SJSA1 (cell line): Measurements from ENCODE around the gene CELF5. TPM values are rescaled to one million over a fixed set of nuclear protein-coding genes. Genes with fewer than 3 reads are reported as not detected.
"Not testable (repeated sequence)": the region's sequence is repeated elsewhere in the genome, so short reads cannot be mapped to it uniquely, and the experiment has no call there.

Experiments
- DNase-seq, 2 experiments: peaks; one replicate each; pipeline ENCODE4 v3.0.0-alpha.2; 2015 to 2020; ENCODE audit warnings: low spot score in 2 of 2, low read depth in 1 of 2
- H3K27ac ChIP-seq: fragments of 250-450 bp; sonication (Bioruptor Pico); 2 replicates; pipeline ENCODE4 v1.5.1; 2020; ENCODE audit warnings: mild to moderate bottlenecking, moderate library complexity
- H3K27me3 ChIP-seq: fragments of 250-450 bp; sonication (Bioruptor Pico); replicated peaks from 2 replicates; pipeline ENCODE4 v1.5.1; 2020; ENCODE audit warnings: mild to moderate bottlenecking, moderate library complexity
- H3K36me3 ChIP-seq: fragments of 250-450 bp; sonication (Bioruptor Pico); 2 replicates; pipeline ENCODE4 v1.5.1; 2020; ENCODE audit warnings: mild to moderate bottlenecking
- H3K4me1 ChIP-seq: fragments of 250-450 bp; sonication (Bioruptor Pico); replicated peaks from 2 replicates; pipeline ENCODE4 v1.6.1; 2021; ENCODE audit warnings: mild to moderate bottlenecking
- H3K4me3 ChIP-seq: fragments of 250-450 bp; sonication (Bioruptor Pico); 2 replicates; pipeline ENCODE4 v1.5.1; 2020; ENCODE audit warnings: mild to moderate bottlenecking
- H3K9me3 ChIP-seq: fragments of 250-450 bp; sonication (Bioruptor Pico); replicated peaks from 2 replicates; pipeline ENCODE4 v1.5.1; 2020; ENCODE audit warnings: mild to moderate bottlenecking
- total RNA-seq: library from RNA; depleted of rRNA; stranded (reverse); fragments of >200 nt; shearing (Covaris generic); gene quantifications from 2 replicates; pipeline ENCODE4 v1.2.3, GENCODE V29; 2014

The CELF5 gene
- total RNA-seq, 1 experiment from 2014 or later: not detected

DNA sequence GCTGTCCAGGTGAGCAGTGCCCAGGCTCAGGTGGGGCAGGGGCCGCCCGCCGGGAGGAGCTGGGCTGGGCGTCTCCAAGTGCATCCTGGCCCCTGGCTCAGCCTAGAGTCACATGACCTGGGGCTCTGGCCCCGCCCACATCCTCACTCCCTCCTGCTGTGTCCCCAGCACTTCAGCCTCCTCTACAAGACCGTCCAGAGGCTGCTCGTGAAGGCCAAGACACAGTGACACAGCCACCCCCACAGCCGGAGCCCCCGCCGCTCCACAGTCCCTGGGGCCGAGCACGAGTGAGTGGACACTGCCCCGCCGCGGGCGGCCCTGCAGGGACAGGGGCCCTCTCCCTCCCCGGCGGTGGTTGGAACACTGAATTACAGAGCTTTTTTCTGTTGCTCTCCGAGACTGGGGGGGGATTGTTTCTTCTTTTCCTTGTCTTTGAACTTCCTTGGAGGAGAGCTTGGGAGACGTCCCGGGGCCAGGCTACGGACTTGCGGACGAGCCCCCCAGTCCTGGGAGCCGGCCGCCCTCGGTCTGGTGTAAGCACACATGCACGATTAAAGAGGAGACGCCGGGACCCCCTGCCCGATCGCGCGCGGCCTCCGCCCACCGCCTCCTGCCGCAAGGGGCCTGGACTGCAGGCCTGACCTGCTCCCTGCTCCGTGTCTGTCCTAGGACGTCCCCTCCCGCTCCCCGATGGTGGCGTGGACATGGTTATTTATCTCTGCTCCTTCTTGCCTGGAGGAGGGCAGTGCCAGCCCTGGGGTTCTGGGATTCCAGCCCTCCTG, 16.8 kb upstream of the CELF5 start:
- no peak for DNase-seq
- Histone ChIP-seq H3K36me3 (peaks cover 68% of the 10 kb centered on the region), H3K27me3 (no peaks in the 10 kb centered on the region), H3K9me3 (no peaks in the 10 kb centered on the region), H3K27ac (no peak overlapping the region), H3K4me3 (no peak overlapping the region), H3K4me1 (no peaks in the 10 kb centered on the region)

DNA sequence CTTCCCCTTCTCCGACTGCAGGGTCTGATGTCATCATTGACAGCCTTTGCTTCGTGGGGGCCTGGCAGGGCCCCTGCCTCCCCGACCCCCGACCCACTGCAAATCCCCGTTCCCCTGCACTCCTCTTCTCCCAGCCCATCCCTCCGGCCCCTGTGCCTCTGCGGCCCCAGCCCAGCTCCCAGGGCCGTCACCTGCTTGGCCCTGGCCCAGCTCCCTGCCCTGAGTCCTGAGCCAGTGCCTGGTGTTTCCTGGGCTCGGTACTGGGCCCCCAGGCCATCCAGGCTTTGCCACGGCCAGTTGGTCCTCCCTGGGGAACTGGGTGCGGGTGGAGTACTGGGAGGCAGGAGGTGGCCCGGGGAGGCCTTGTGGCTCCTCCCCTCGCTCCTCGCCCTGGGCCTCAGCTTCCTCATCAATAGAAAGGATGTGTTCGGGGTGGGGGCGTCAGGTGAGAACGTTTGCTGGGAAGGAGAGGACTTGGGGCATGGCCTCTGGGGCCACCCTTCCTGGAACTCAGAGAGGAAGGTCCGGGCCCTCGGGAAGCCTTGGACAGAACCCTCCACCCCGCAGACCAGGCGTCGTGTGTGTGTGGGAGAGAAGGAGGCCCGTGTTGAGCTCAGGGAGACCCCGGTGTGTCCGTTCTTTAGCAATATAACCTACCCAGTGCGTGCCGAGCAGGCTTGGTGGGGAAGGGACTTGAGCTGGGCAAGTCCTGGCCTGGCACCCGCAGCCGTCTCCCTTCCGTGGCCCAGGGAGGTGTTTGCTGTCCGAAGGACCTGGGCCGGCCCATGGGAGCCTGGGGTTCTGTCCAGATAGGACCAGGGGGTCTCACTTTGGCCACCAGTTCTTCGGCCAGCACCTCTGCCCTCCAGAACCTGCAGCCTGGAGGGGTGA, 15.9 kb upstream of the CELF5 start:
- H3K4me1 ChIP-seq: no peaks in the 10 kb centered on the region
- H3K27me3 ChIP-seq: no peaks in the 10 kb centered on the region
- H3K4me3 ChIP-seq: no peak overlapping the region
- peaks cover 59% of the 10 kb centered on the region for H3K36me3 ChIP-seq
- H3K27ac ChIP-seq: no peak overlapping the region
- DNase-seq: no peak
- no peaks in the 10 kb centered on the region for H3K9me3 ChIP-seq

DNA sequence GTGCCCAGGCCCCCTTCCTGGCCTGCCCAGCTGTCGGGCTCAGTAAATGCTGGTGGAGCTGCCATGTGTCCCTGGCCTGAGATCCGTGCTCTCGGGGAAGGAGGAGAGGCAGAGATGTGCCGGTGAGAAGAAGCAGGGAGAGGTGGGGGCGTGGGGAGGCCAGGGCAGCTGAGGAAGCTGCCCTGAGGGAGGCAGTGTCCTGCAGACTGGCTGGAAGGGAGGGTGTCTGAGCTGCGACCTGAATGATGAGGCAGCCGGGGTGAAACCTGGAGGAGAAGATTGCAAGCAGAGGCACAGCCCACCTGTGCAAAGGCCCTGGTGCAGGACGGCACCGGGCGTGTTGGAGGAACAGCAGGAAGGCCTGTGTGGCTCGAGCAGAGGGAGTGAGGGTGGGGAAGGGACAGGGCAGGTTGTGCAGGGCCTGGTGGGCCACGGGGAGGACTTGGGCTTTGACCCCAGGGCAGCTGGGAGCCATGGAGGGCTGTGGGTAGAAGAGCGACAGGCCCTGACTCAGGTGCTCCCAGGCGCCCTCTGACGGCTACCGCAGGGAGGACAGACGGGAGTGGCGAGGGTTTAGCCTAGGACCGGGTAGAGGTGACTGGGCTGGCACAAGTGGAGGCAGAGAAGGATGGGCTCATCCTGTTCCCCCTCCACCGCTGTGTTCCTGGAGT, 14.0 kb upstream of the CELF5 start:
- H3K4me1 ChIP-seq: peaks cover 10% of the 10 kb centered on the region
- H3K4me3 ChIP-seq: no peak overlapping the region
- no peak overlapping the region for H3K27ac ChIP-seq
- H3K36me3 ChIP-seq: peaks cover 51% of the 10 kb centered on the region
- H3K9me3 ChIP-seq: peaks cover 3% of the 10 kb centered on the region; the same call in 1 of the 2 replicates
- no peaks in the 10 kb centered on the region for H3K27me3 ChIP-seq
- peak; percentile 46 to 72 for DNase-seq

DNA sequence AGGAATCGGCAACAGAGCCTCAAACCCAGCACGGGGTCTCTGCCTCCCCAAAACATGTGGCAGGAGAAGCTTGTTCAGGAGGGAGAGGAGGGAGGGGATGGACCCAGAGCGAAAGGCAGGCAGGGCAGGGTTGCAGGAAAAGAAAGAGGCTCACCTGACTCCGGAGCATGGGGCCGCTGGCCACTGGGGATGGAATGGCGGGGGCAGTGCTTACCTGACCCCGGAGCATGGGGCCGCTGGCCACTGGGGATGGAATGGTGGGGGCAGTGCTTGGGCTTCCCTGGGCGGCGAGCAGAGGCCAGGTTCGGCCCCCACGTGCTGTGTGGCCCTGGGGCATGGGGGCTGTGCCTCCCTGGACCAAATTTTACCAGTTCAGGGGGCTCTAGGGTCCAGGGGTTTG, 13.3 kb upstream of the CELF5 start:
- no peak for DNase-seq
- Histone ChIP-seq H3K9me3 (peaks cover 3% of the 10 kb centered on the region; the same call in 1 of the 2 replicates), H3K27me3 (no peaks in the 10 kb centered on the region), H3K4me3 (no peak overlapping the region), H3K36me3 (peaks cover 55% of the 10 kb centered on the region), H3K27ac (no peak overlapping the region), H3K4me1 (peaks cover 12% of the 10 kb centered on the region)

DNA sequence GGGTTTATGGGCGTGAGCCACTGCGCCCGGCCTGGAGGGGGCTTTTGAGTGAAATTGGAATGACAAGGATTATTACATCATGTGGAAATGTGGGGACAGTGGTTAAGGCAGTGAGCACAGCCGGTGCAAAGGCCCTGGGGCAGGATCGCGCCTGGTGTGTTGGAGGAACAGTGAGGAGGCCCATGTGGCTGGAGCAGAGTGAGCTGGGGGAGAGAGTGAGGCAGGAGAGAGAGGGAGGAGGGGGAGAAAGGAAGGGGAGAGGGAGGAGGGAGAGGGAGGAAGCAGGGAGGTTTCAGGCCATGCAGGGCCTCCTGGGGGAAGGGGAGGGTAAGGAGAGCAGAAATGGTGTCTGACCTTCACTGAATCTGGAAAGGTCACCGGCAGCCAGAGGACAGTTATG, 11.3 kb upstream of the CELF5 start:
- H3K9me3 ChIP-seq: peaks cover 3% of the 10 kb centered on the region; the same call in 1 of the 2 replicates
- no peak overlapping the region for H3K27ac ChIP-seq
- peaks cover 43% of the 10 kb centered on the region for H3K36me3 ChIP-seq
- H3K4me3 ChIP-seq: no peak overlapping the region
- H3K4me1 ChIP-seq: peaks cover 12% of the 10 kb centered on the region
- no peaks in the 10 kb centered on the region for H3K27me3 ChIP-seq
- no peak for DNase-seq

DNA sequence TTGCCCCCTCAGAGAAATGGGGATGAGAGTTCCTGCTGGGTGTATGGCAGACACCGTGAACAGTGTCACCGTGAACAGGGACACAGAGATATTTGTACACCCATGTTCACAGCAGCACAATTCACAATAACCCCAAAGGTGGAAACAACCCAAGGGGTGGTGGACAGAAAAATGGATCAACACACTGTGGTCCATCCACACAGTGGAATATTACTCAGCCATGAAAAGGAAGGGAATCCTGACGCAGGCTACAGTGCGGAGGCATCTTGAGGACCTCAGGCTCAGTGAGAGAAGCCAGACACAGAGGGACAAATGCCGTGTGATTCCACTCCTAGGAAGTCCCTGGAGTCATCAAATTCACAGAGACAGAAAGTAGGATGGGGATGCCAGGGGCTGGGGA, 7.6 kb upstream of the CELF5 start:
- H3K27ac ChIP-seq: no peak overlapping the region
- no peaks in the 10 kb centered on the region for H3K27me3 ChIP-seq
- no peak overlapping the region for H3K4me3 ChIP-seq
- H3K4me1 ChIP-seq: peaks cover 12% of the 10 kb centered on the region
- DNase-seq: no peak
- peaks cover 3% of the 10 kb centered on the region; the same call in 1 of the 2 replicates for H3K9me3 ChIP-seq
- peaks cover 25% of the 10 kb centered on the region for H3K36me3 ChIP-seq

DNA sequence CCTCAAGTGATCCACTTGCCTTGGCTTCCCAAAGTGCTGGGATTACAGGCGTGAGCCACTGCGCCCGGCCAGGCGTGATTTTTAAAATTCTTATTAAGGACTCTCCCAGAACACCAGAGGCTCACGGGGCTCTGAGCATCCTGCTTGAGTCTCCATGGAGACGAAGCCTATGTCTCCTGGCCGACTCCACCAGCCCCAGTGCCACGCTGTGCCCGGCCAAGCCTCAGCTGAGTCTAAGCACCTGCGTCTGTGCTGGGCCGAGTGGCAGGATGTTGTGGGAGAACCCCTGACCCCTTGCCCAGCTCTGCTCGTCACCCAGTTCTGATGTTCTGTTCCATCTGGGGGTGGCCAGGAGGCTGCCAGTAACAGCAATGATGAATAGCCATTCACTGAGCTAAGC, 3.9 kb upstream of the CELF5 start:
- Histone ChIP-seq H3K9me3 (no peaks in the 10 kb centered on the region), H3K4me3 (no peak overlapping the region), H3K27ac (no peak overlapping the region), H3K27me3 (peaks cover 4% of the 10 kb centered on the region; the same call in 1 of the 2 replicates), H3K4me1 (peaks cover 1% of the 10 kb centered on the region), H3K36me3 (peaks cover 13% of the 10 kb centered on the region)
- no peak for DNase-seq

DNA sequence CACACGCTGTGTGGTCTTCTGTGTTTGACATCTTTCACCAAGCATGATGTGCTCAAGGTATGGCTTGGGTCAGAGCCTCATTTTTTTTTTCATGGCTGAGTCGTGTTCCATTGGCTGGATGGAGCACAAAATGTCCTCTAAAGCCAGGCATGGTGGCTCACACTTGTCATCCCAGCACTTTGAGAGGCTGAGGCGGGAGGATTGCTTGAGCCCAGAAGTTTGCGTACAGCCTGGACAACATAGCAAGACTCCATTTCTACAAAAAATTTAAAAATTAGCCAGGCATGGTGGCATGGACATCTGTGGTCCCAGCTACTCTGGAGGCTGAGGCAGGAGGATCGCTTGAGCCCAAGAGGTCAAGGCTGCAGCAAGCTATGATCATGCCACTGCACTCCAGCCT, 2.9 kb upstream of the CELF5 start:
- H3K9me3 ChIP-seq, H3K4me3 ChIP-seq: not testable (repeated sequence)

DNA sequence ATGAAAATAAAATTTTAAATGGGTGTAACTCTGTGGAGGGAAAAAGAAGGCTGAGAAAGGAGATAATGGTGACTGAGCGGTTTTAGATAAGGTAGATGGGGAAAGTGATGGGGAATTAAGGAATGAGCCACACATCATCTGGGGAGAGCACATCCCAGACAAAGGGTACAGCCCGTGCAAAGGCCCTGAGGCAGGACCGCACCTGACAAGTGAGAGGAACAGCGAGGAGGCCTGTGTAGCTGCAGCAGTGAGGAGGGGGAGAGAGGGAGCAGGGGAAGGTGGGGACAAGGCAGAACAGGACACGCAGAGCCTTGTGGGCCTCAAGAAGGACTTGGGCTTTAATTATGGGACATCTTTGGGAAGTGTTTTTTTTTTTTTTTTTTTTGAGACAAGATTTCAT, 1.8 kb upstream of the CELF5 start:
- Histone ChIP-seq H3K27ac (no peak overlapping the region), H3K4me3 (no peak overlapping the region), H3K9me3 (no peaks in the 10 kb centered on the region), H3K4me1 (no peaks in the 10 kb centered on the region; the same call in none of the 2 replicates), H3K27me3 (peaks cover 15% of the 10 kb centered on the region), H3K36me3 (no peaks in the 10 kb centered on the region)
- no peak for DNase-seq

More for the DNA sequence above, 2.9 kb upstream of the CELF5 start:
- not testable (repeated sequence) for H3K36me3 ChIP-seq, H3K27ac ChIP-seq, H3K4me1 ChIP-seq, DNase-seq, H3K27me3 ChIP-seq

DNA sequence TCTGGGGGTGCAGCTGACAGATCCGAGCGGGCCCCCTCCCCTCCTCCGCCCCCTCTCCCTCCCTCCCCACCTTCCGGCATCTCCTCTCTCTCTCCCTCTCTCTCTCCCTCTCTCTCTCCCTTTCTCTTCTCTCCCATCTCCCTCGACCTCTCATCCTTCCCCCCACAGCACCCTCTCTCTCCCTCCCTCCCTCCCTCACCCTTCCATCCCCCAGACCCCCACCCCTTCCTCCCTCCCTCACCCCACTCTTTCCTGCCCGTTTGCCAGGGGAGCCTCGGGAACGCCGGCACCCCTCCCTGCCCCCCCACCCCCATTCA, 666 bp downstream of the CELF5 start:
- Histone ChIP-seq H3K4me3 (no peak overlapping the region), H3K36me3 (no peaks in the 10 kb centered on the region), H3K27ac (no peak overlapping the region), H3K9me3 (no peaks in the 10 kb centered on the region), H3K4me1 (no peaks in the 10 kb centered on the region; the same call in none of the 2 replicates), H3K27me3 (peaks cover 31% of the 10 kb centered on the region)
- no peak for DNase-seq

DNA sequence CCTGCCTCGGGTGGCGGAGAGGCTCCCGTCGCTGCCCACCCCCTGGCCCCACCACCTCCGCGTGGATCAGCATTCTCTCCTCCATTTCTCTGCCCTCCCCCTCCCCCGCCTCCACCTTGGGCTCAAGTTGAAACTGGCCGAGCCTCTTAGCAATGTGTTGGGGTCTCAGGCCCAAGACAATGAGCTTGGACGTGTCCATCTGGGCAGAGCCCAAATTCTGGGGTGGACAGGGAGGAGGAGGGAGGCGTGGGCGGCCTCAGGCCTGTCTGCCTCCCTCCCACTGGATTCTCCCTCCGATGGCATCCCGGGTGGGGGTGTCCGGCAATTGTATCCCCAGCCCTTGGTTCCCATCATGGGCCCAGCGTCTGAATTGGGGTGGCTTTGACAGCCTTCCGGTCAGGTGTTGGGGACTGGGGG, 1.2 kb downstream of the CELF5 start:
- Histone ChIP-seq H3K9me3 (no peaks in the 10 kb centered on the region), H3K4me3 (no peak overlapping the region), H3K27me3 (peaks cover 34% of the 10 kb centered on the region), H3K36me3 (no peaks in the 10 kb centered on the region), H3K4me1 (no peaks in the 10 kb centered on the region; the same call in none of the 2 replicates), H3K27ac (no peak overlapping the region)
- no peak for DNase-seq

DNA sequence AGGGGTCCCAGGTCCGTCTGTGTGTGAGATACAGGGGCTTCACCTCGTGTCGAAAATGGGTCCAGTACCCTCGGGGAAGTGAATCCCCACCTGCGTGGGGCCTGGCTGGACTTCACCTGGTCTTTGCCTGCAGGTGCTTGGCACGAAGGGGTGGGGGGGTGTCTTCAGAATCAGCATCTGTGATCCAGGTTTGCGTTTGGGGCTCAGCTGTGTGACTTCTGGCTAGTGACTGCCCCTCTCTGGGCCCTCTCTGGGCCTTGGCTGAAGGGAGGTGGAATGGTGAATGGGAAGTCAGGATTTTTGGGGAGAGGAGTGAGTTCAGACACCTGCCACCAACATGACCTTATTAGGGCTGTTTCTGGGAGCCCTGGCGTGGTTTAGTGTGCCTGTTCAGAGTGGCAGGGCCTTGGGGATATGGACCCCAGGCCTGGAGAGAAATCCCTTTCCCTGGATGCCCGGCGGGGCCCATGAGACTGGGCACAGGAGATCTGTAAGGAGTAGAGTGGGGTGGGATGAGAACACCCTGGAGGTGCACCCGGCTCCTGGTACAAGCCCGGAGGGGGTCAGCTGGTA, 2.7 kb downstream of the CELF5 start:
- Histone ChIP-seq H3K9me3 (no peaks in the 10 kb centered on the region), H3K4me1 (no peaks in the 10 kb centered on the region; the same call in none of the 2 replicates), H3K4me3 (no peak overlapping the region), H3K27me3 (peaks cover 37% of the 10 kb centered on the region), H3K36me3 (no peaks in the 10 kb centered on the region), H3K27ac (no peak overlapping the region)
- no peak for DNase-seq

DNA sequence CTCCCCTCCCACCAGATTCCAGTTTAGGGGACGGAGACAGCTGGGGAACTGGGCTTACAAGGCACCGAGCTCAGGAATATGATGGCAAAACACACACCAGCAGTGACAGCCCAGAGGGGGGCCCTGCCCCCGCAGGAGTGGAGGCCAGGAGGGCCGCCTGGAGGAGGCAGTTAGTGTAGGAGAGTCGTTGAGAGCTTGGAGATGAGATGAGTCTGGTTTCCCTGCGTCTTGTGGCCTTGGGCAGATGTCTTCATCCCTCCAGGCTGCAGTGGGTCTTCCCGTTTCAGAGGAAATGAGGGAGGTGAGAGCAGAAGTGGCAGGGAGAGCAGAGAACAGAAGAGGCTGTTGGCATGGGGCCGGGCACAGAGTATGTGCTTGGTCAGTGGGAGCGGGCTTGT, 4.9 kb downstream of the CELF5 start:
- Histone ChIP-seq H3K4me1 (no peaks in the 10 kb centered on the region; the same call in none of the 2 replicates), H3K4me3 (no peak overlapping the region), H3K27me3 (peaks cover 37% of the 10 kb centered on the region), H3K36me3 (no peaks in the 10 kb centered on the region), H3K27ac (no peak overlapping the region), H3K9me3 (no peaks in the 10 kb centered on the region)
- no peak for DNase-seq
